HEK293 (cell line): ENCODE results near the gene SETDB2.

ENCODE experiments used
- CTCF ChIA-PET: fragments of 350-600 bp; formaldehyde crosslinking; extraction: SDS; loops from one replicate; lab custom pipeline; 2021; ENCODE audit warnings: antibody characterized with exemption; lab: Yijun Ruan, JAX
- POLR2A ChIA-PET: fragments of 300-600 bp; formaldehyde crosslinking; extraction: SDS; loops from one replicate; lab custom pipeline; 2020; ENCODE audit warnings: antibody characterized with exemption, inconsistent platforms; lab: Yijun Ruan, JAX
- H3K27ac ChIP-seq: fragments of 200-500 bp; sonication (Bioruptor generic); 2 replicates; pipeline ENCODE4 v1.5.1; 2014; ENCODE audit warnings: low read depth, low read length, control low read depth, inconsistent platforms; ENCODE audit errors: extremely low read depth
- H3K36me3 ChIP-seq, 2 experiments: fragments of 200-500 bp in 1 of 2; sonication (Bioruptor generic) in 1 of 2; 1 replicate in 1 of 2; 2 replicates in 1 of 2; pipeline ENCODE4 v1.5.1; 2014 to 2017; ENCODE audit warnings: inconsistent platforms in 2 of 2, low read length in 2 of 2; ENCODE audit not compliant: control insufficient read depth in 2 of 2, insufficient read depth in 1 of 2
- H3K4me1 ChIP-seq: fragments of 200-500 bp; sonication (Bioruptor generic); 2 replicates; pipeline ENCODE4 v1.5.1; 2014; ENCODE audit warnings: mild to moderate bottlenecking, low read length, inconsistent platforms; ENCODE audit not compliant: control insufficient read depth, insufficient read depth
- H3K4me3 ChIP-seq: 2 replicates; pipeline ENCODE4 v1.5.1; 2011; ENCODE audit warnings: low read depth, mild to moderate bottlenecking, control low read depth, low read length, moderate library complexity
- H3K9me3 ChIP-seq: fragments of 200-500 bp; sonication (Bioruptor generic); 2 replicates; pipeline ENCODE4 v1.5.1; 2014; ENCODE audit warnings: low read depth, low read length, inconsistent platforms; ENCODE audit not compliant: control insufficient read depth, insufficient read depth
- AEBP2 ChIP-seq: fragments of 450-650 bp; formaldehyde crosslinking; IDR thresholded peaks from 2 replicates; pipeline ENCODE4 v1.5.1; 2016; ENCODE audit warnings: missing biosample characterization, missing genetic modification characterization, borderline replicate concordance
- BCL11B ChIP-seq: fragments of 450-650 bp; formaldehyde crosslinking; IDR thresholded peaks from 2 replicates; pipeline ENCODE4 v1.5.1; 2016; ENCODE audit warnings: low read depth, missing biosample characterization, missing genetic modification characterization
- GFI1B ChIP-seq: fragments of 450-650 bp; formaldehyde crosslinking; IDR thresholded peaks from 2 replicates; pipeline ENCODE4 v1.5.1; 2016; ENCODE audit warnings: missing biosample characterization, missing genetic modification characterization
- GLIS1 ChIP-seq: fragments of 450-650 bp; formaldehyde crosslinking; IDR thresholded peaks from 2 replicates; pipeline ENCODE4 v1.5.1; 2016; ENCODE audit warnings: missing biosample characterization, missing genetic modification characterization
- HOXD13 ChIP-seq: sonication (generic); formaldehyde crosslinking; IDR thresholded peaks from 2 replicates; pipeline ENCODE4 v1.8.0; 2022; ENCODE audit warnings: missing genetic modification reagents, borderline replicate concordance
- OVOL3 ChIP-seq: fragments of 450-650 bp; formaldehyde crosslinking; IDR thresholded peaks from 2 replicates; pipeline ENCODE4 v1.5.1; 2016; ENCODE audit warnings: missing biosample characterization, missing genetic modification characterization
- PBX3 ChIP-seq: sonication (generic); formaldehyde crosslinking; IDR thresholded peaks from 2 replicates; pipeline ENCODE4 v1.8.1; 2022; ENCODE audit warnings: mild to moderate bottlenecking, moderate library complexity, missing genetic modification reagents
- SP2 ChIP-seq: fragments of 450-650 bp; formaldehyde crosslinking; IDR thresholded peaks from 2 replicates; pipeline ENCODE4 v1.5.1; 2016; ENCODE audit warnings: missing biosample characterization, missing genetic modification characterization
- YY2 ChIP-seq: fragments of 450-650 bp; formaldehyde crosslinking; IDR thresholded peaks from 2 replicates; pipeline ENCODE4 v1.5.1; 2016; ENCODE audit warnings: missing biosample characterization, missing genetic modification characterization
- ZBTB20 ChIP-seq: fragments of 450-650 bp; formaldehyde crosslinking; IDR thresholded peaks from 2 replicates; pipeline ENCODE4 v1.5.1; 2016; ENCODE audit warnings: missing biosample characterization, missing genetic modification characterization
- ZFP41 ChIP-seq: fragments of 450-650 bp; formaldehyde crosslinking; IDR thresholded peaks from 2 replicates; pipeline ENCODE4 v1.5.1; 2016; ENCODE audit warnings: missing biosample characterization, missing genetic modification characterization, borderline replicate concordance
- ZNF121 ChIP-seq: fragments of 450-650 bp; formaldehyde crosslinking; IDR thresholded peaks from 2 replicates; pipeline ENCODE4 v1.5.1; 2016; ENCODE audit warnings: missing biosample characterization, missing genetic modification characterization
- ZNF132 ChIP-seq: fragments of 450-650 bp; formaldehyde crosslinking; IDR thresholded peaks from 2 replicates; pipeline ENCODE4 v1.5.1; 2017; ENCODE audit warnings: missing biosample characterization, missing genetic modification characterization, borderline replicate concordance
- ZNF148 ChIP-seq: fragments of 450-650 bp; formaldehyde crosslinking; IDR thresholded peaks from 2 replicates; pipeline ENCODE4 v1.5.0; 2017; ENCODE audit warnings: missing biosample characterization, missing genetic modification characterization, borderline replicate concordance
- ZNF350 ChIP-seq: fragments of 450-650 bp; formaldehyde crosslinking; IDR thresholded peaks from 2 replicates; pipeline ENCODE4 v1.5.0; 2017; ENCODE audit warnings: missing biosample characterization, mild to moderate bottlenecking, missing genetic modification characterization
- ZNF513 ChIP-seq: fragments of 450-650 bp; IDR thresholded peaks from 2 replicates; pipeline ENCODE4 v1.5.1; 2018; ENCODE audit warnings: missing biosample characterization, missing genetic modification characterization
- ZNF530 ChIP-seq: fragments of 450-650 bp; formaldehyde crosslinking; IDR thresholded peaks from 2 replicates; pipeline ENCODE4 v1.5.1; 2016; ENCODE audit warnings: low read depth, missing biosample characterization, missing genetic modification characterization
- ZNF645 ChIP-seq: fragments of 450-650 bp; formaldehyde crosslinking; IDR thresholded peaks from 2 replicates; pipeline ENCODE4; 2016; ENCODE audit warnings: missing biosample characterization, missing genetic modification characterization
- ZNF701 ChIP-seq: fragments of 450-650 bp; formaldehyde crosslinking; IDR thresholded peaks from 2 replicates; pipeline ENCODE4 v1.5.1; 2016; ENCODE audit warnings: missing biosample characterization, missing genetic modification characterization
- ZSCAN23 ChIP-seq: fragments of 450-650 bp; formaldehyde crosslinking; IDR thresholded peaks from 2 replicates; pipeline ENCODE4 v1.5.1; 2016; ENCODE audit warnings: missing biosample characterization, missing genetic modification characterization

SETDB2 gene

GRCh38 chr13:49512578-49512977 lies 68.5 kb downstream of the SETDB2 start:
- TF ChIP-seq ZNF701 (tag by site-specific recombination), result no peak
- TF ChIP-seq AEBP2 (tag by site-specific recombination), result no peak
- no peak for TF ChIP-seq ZNF350 (tag by site-specific recombination)
- no peak for TF ChIP-seq ZNF645
- TF ChIP-seq ZNF132 (tag by site-specific recombination), result no peak
- no peak for TF ChIP-seq ZNF530
- TF ChIP-seq BCL11B (tag by site-specific recombination), result no peak
- TF ChIP-seq YY2 (tag by site-specific recombination), result no peak
- TF ChIP-seq SP2 (tag by site-specific recombination), result no peak
- TF ChIP-seq ZNF513 (tag by site-specific recombination), result no peak
- no peak for TF ChIP-seq ZSCAN23 (tag by site-specific recombination)
- no peak for TF ChIP-seq ZBTB20
- no peak for TF ChIP-seq OVOL3 (tag by site-specific recombination)
- TF ChIP-seq GLIS1 (tag by site-specific recombination), result no peak
- TF ChIP-seq PBX3 (CRISPR knock-in tag), result no peak
- no peak for TF ChIP-seq ZFP41 (tag by site-specific recombination)
- ChIA-PET POLR2A (no interaction called here), CTCF (no interaction called here)

GRCh38 chr13:49516467-49516866 lies 72.4 kb downstream of the SETDB2 start:
- TF ChIP-seq ZNF121 (no peak), GFI1B (0 out of 2 replicates have a peak, but pooled peaks have one; percentile 34), ZNF148 (tag by site-specific recombination) (no peak), HOXD13 (CRISPR knock-in tag) (no peak)
- Histone ChIP-seq H3K4me3 (no peak overlapping the region), H3K4me1 (peaks cover 2% of the 10 kb centered on the region; the same call in 1 of the 2 replicates), H3K27ac (no peak overlapping the region), H3K9me3 (no peaks in the 10 kb centered on the region), H3K36me3 (no peaks in the 10 kb centered on the region; a peak in 1 of 3 replicates)
- POLR2A ChIA-PET, result no interaction called here
- CTCF ChIA-PET, result interaction anchor here (1.3 to 1.4 kb wide), 2 partner anchors 21 to 44 kb away, joined by 3 to 4 read pairs; no protein-coding TSS in a partner anchor

More at GRCh38 chr13:49512578-49512977, 68.5 kb downstream of the SETDB2 start:
- no peak overlapping the region for H3K27ac ChIP-seq
- H3K4me1 ChIP-seq, result no peaks in the 10 kb centered on the region
- no peaks in the 10 kb centered on the region for H3K9me3 ChIP-seq
- no peaks in the 10 kb centered on the region for H3K36me3 ChIP-seq
- H3K4me3 ChIP-seq, result no peak overlapping the region
